HG03139 (cell line): ENCODE results near the gene SHROOM4.

Experiments used
- ATAC-seq: cut with Tn5 transposase; IDR thresholded peaks from one replicate; pipeline ENCODE4 v1.9.1; 2021; ENCODE audit not compliant: unreplicated experiment

Gene SHROOM4

DNA sequence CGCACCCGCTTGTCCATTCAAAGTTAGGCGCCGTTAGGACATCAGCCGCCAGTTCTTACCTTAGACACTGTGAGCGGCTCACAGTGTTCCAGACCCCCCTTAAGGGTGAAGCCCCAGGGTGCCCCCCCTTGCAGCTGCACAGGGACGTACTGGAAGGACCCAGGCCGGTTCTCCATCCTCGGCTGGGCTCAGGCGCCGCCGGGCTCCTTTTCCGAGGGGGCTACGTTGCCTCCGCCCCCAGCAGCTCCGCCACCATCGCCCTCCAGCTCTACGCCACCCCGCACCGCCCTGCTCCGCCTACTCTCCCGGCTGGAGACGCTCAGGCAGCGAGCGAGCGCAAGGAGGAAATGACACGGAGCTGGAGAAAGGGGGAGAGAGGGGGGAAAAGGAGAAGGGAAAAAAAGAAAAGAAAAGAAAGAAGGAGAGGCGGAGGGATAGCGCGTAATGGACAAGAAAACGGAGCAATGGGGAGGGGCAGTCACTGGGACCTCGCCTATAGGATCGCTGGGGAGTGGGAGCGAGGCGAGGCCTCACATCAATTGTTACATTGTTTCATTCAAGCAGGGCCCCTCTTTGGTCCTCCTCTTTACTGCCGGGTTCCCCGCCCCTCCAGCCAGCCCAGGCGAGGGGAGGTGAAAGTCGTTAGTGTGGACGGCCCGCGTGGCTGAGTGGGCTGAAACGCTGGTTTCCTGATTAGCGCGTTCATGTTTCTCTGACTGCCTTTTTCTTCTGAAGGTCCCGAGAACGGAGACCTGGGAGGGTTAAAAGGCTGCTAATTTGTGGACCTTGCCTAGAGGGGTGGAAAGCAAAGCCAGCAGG, at the start of gene SHROOM4:
Gene SHROOM4 (minus strand): TSS at position 352 of the 819 bp plus-strand sequence. CDS start 176 bp downstream, at position 176.
- no peak for ATAC-seq

GRCh38 chrX:50863471-50863870, 49.5 kb upstream of the SHROOM4 start:
- no peak for ATAC-seq

DNA sequence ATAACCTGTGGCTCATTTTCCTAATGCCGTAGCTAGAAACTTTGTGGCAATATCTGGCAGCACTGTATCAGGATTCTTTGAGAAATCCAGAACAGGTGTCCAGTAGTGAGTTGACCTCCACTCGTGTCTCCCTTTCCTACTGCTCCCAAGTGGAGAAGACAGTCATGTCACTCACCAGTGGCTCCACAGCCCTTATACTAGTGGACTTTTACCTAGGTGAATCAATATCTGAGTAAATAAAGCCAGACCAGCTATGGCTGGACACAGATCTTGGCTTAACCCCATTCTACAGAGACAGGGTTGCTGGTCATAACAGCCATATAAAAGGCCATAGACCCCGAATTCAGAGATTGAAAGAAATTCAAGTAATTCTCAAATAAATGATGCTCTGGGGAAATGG, 46.5 kb upstream of the SHROOM4 start:
- ATAC-seq: no peak

DNA sequence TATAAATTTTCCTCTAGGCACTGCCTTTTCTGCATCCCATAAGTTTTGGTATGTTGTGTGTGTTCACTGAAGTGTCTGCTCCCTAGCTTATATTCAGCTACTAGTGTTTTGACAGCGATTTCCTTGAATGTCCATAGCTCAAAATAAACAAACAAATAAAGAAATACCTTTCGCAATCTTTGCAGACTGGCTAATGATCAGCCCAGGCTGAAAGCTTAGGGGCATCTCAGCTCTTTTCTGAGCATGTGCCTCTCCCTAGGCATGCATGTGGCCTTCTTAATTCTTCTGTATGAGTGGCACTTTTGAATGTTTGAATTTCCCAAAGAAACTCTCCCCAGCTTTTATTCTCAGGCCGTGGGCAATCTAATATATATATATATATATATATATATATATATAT, 44.6 kb upstream of the SHROOM4 start:
- ATAC-seq: no peak

GRCh38 chrX:50853399-50853798, 39.4 kb upstream of the SHROOM4 start:
- ATAC-seq: no peak

DNA sequence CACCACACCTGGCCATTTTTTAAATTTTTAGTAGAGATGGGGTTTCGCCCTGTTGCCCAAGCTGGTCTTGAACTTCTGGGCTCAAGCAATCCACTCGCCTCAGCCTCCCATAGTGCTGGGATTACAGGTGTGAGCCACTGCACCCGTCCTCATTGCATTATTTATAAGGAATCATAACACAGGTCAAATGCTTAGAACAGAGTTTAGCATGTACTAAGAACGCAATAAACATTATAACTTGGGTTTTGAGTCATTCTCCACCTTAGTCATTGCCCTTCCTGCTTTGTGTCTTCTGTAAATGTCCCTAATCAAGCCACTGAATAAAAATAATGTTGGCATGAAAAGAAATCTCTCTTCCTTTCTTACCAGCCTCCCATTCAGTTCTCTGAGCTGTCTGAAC, 38.5 kb upstream of the SHROOM4 start:
- ATAC-seq: no peak

DNA sequence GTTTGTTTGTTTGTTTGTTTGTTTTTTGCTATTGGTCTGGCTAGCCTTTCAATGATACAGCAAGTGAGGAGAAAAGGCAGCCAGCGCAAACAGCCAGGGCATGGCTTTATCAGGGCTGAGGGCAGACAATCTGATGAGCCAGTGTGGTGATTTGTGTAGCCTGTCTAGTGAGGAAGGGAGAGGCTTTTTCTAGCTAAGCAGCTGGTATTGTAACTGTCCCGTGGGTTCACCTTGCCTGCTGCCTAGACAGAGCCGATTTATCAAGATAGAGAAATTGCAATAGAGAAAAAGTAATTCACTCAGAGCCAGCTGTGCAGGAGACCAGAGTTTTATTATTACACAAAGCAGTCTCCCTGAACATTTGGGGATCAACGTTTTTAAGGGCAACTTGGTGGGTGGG, 28.2 kb upstream of the SHROOM4 start:
- no peak for ATAC-seq

DNA sequence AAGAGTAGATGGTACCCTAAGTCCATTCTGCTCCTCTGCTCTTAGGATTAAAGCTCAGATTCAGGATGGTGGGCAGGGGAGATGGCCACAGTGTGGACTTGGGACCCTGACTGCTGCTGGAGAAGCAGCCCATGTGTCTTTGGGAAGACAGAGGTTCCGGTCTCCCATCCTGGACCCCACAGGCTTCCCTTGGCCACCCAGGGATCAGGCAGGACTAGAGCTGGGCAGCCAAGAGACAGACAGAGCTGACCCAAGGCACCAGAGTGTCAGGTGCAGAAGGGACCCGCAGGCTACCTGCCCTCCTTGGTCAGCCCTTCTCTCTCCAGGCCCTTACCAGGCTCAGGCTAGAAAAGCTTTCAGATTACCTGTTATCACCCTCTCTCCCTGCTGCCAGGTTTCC, 25.7 kb upstream of the SHROOM4 start:
- ATAC-seq: no peak

DNA sequence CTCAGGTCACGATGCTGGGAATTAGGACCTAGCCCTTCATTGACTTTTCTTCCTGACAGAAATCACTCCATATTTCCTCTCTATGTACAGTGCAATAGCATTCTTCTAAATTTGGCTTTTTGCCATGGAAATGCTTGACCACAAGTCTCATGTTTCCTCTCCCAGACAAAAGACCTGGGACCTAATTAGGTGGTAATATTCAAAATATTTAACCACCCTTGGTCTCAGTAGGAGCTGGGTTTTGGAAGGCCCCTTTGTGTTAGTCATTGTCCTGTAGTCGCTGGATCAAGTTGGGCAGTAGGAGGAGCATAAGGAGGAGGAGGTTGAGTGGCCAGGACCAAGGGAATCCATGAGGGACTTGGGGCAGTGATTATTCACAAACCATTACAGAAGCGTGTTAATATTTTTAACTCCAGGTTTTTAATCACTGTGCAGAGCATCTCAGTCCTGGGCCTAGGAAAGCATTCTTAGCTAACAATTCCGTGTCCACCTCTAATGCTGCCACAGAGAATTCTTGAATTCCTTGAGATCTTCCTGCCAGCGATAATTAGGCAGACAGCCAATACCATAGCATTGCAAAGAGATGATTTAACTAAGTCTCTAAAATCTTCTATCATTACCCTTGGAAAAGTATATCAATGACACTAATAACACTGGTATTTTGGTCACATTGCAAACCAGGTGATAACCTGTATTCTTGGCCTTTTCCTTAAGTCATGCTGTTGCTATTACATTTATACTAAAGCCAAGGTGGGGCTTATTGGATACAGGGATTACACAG, 25.0 kb upstream of the SHROOM4 start:
- no peak for ATAC-seq

GRCh38 chrX:50827996-50828395, 14.0 kb upstream of the SHROOM4 start:
- no peak for ATAC-seq

GRCh38 chrX:50825825-50826224, 11.8 kb upstream of the SHROOM4 start:
- no peak for ATAC-seq

DNA sequence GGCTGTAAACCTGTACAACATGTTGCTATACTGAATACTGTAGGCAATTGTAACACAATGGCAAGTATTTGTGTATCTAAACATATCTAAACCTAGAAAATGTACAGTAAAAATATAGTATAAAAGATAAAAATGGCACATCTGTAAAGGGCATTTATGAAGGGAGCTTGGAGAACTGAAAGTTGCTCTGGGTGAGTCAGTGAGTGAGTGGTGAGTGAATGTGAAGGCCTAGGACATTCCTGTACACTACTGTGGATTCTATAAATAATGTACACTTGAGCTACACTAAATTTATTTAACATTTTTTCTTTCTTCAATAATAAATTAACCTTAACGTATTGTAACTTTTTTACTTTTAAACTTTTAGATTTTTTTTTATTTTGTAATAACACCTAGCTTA, 5.0 kb upstream of the SHROOM4 start:
- no peak for ATAC-seq

- ATAC-seq: no peak
These were observed 1.1 kb upstream of the SHROOM4 start for GRCh38 chrX:50815120-50815519.

DNA sequence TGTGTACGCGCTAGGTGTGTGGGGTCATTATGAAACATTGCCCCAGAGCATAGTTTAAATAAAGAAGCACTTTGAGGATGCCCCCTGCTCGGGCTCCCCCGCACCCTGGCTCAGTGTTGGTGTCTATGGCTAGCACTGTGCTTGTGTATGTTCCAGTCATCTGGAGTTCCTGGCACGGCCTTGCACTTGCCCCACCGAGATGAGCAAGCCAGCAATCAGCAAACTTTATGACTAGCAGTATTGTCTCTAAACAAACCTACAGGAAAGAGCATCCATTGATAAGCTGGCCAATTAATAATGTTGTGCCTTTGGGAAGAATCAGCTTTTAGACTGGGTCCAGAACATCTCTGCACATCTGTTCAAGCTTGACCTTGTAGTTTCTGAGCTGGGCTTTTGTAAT, 707 bp upstream of the SHROOM4 start:
- no peak for ATAC-seq

- no peak for ATAC-seq
These were observed 775 bp downstream of the SHROOM4 start for GRCh38 chrX:50812995-50813842.

- no peak for ATAC-seq
These were observed 8.7 kb downstream of the SHROOM4 start for GRCh38 chrX:50805276-50805675.

- no peak for ATAC-seq
These were observed 12.9 kb downstream of the SHROOM4 start for GRCh38 chrX:50801135-50801534.

GRCh38 chrX:50799531-50799961, 14.4 kb downstream of the SHROOM4 start:
- no peak for ATAC-seq

GRCh38 chrX:50798783-50799182, 15.2 kb downstream of the SHROOM4 start:
- ATAC-seq: no peak

DNA sequence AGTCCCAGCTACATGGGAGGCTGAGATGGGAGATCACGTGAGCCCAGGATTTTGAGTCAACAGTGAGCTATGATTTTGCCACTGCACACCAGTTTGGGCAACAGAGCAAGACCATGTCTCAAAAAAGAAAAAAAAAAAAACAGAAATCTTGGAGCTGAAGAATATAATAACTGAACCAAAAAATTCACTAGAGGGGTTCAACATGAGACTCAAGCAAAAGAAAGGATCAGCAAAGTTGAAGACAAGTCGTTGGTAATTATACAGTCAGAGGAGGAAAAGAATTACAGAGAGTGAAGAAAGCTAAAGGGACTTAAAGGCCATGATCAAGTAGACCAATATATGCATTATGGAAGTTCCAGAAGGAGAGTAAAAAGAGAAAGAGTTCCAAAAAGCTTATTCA, 26.9 kb downstream of the SHROOM4 start:
- no peak for ATAC-seq

DNA sequence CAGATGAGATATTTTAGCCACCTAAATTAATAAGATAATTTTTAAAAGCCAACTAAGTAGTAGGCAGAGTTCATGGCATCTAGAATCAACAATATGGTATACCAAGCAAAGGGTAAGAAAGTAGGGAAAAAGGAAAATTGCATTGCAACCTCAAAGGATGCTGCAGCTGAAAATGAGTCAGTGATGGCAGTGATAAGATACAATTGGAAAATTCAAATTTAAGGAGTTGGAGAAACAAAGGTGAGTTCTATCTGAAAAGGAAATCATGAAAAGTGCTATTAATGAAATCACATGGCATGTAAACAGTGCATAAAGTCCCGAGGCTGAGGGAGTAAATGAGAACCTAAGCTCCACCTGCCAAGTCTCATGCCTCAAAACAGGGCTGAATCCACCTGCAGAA, 33.9 kb downstream of the SHROOM4 start:
- ATAC-seq: no peak
